Mononuclear cell (primary cell): Measurements from ENCODE around the gene LAG3. TPM values are rescaled to one million over a fixed set of nuclear protein-coding genes. Genes with fewer than 3 reads are reported as not detected.

ENCODE experiments used
- H3K27me3 ChIP-seq: 2 replicates; pipeline ENCODE4 v1.6.0; 2011; ENCODE audit warnings: low read length, control low read depth; ENCODE audit not compliant: insufficient read depth
- H3K4me1 ChIP-seq: 2 replicates; pipeline ENCODE4 v1.5.1; 2011; ENCODE audit warnings: mild to moderate bottlenecking, low read length, control low read depth; ENCODE audit not compliant: insufficient read depth
- H3K4me3 ChIP-seq: 2 replicates; pipeline ENCODE4 v1.5.1; 2011; ENCODE audit warnings: mild to moderate bottlenecking, low read length, moderate library complexity
- H3K9me3 ChIP-seq: 2 replicates; pipeline ENCODE4 v1.5.1; 2011; ENCODE audit warnings: low read depth, mild to moderate bottlenecking, control low read depth, low read length
- total RNA-seq: library from RNA; depleted of rRNA; stranded (reverse); fragments of >200 nt; gene quantifications from one replicate; pipeline ENCODE4 v1.2.3, GENCODE V29; 2012

LAG3 gene
- total RNA-seq, 1 donor: 0.31 TPM

- Histone ChIP-seq H3K9me3 (no peaks in the 10 kb centered on the region), H3K4me3 (no peak overlapping the region), H3K4me1 (peaks cover 66% of the 10 kb centered on the region), H3K27me3 (no peaks in the 10 kb centered on the region)
These were observed 14.2 kb downstream of the LAG3 start for GRCh38 chr12:6786416-6787094.

- Histone ChIP-seq H3K4me1 (peaks cover 73% of the 10 kb centered on the region), H3K9me3 (no peaks in the 10 kb centered on the region), H3K4me3 (no peak overlapping the region), H3K27me3 (no peaks in the 10 kb centered on the region)
These were observed 15.0 kb downstream of the LAG3 start for GRCh38 chr12:6787309-6787708.

- H3K4me1 ChIP-seq: peaks cover 80% of the 10 kb centered on the region
- no peaks in the 10 kb centered on the region for H3K9me3 ChIP-seq
- peak within 1 kb of the TSS; percentile 63 for H3K4me3 ChIP-seq
- no peaks in the 10 kb centered on the region for H3K27me3 ChIP-seq
These were observed 16.9 kb downstream of the LAG3 start, which contains the start of gene CD4 for GRCh38 chr12:6788972-6789924. Gene CD4, plus strand, starts transcription at chr12:6789528. Its CDS starts 10,611 bp downstream, at chr12:6800139.

- Histone ChIP-seq H3K4me1 (peaks cover 66% of the 10 kb centered on the region), H3K27me3 (no peaks in the 10 kb centered on the region), H3K9me3 (no peaks in the 10 kb centered on the region), H3K4me3 (peak overlapping the region; percentile 63)
These were observed 18.3 kb downstream of the LAG3 start for GRCh38 chr12:6790496-6791150.

- H3K4me3 ChIP-seq: peak overlapping the region; percentile 35
- H3K27me3 ChIP-seq: no peaks in the 10 kb centered on the region
- peaks cover 52% of the 10 kb centered on the region for H3K4me1 ChIP-seq
- no peaks in the 10 kb centered on the region for H3K9me3 ChIP-seq
These were observed 19.7 kb downstream of the LAG3 start for GRCh38 chr12:6791931-6792520.

GRCh38 chr12:6792522-6793201, 20.3 kb downstream of the LAG3 start:
- Histone ChIP-seq H3K27me3 (no peaks in the 10 kb centered on the region), H3K9me3 (no peaks in the 10 kb centered on the region), H3K4me3 (peak overlapping the region; percentile 35), H3K4me1 (peaks cover 46% of the 10 kb centered on the region)

- Histone ChIP-seq H3K9me3 (no peaks in the 10 kb centered on the region), H3K27me3 (no peaks in the 10 kb centered on the region), H3K4me1 (peaks cover 36% of the 10 kb centered on the region), H3K4me3 (no peak overlapping the region)
These were observed 22.8 kb downstream of the LAG3 start for GRCh38 chr12:6795088-6795487.

- Histone ChIP-seq H3K9me3 (no peaks in the 10 kb centered on the region), H3K4me1 (peaks cover 23% of the 10 kb centered on the region), H3K27me3 (no peaks in the 10 kb centered on the region), H3K4me3 (no peak overlapping the region)
These were observed 24.3 kb downstream of the LAG3 start for GRCh38 chr12:6796576-6796975.

- Histone ChIP-seq H3K9me3 (no peaks in the 10 kb centered on the region), H3K4me3 (no peak overlapping the region), H3K27me3 (no peaks in the 10 kb centered on the region), H3K4me1 (no peaks in the 10 kb centered on the region)
These were observed 26.8 kb downstream of the LAG3 start for GRCh38 chr12:6799147-6799546.

- H3K4me3 ChIP-seq: no peak overlapping the region
These were observed 34.9 kb downstream of the LAG3 start for GRCh38 chr12:6807170-6807569.

GRCh38 chr12:6809056-6809455, 36.7 kb downstream of the LAG3 start:
- Histone ChIP-seq H3K4me1 (peaks cover 12% of the 10 kb centered on the region), H3K4me3 (no peak overlapping the region), H3K9me3 (no peaks in the 10 kb centered on the region), H3K27me3 (no peaks in the 10 kb centered on the region)

More at GRCh38 chr12:6807170-6807569, 34.9 kb downstream of the LAG3 start:
- Histone ChIP-seq H3K27me3 (no peaks in the 10 kb centered on the region), H3K4me1 (peaks cover 1% of the 10 kb centered on the region), H3K9me3 (no peaks in the 10 kb centered on the region)

GRCh38 chr12:6810758-6811157, 38.4 kb downstream of the LAG3 start:
- H3K27me3 ChIP-seq: no peaks in the 10 kb centered on the region
- H3K4me1 ChIP-seq: peaks cover 12% of the 10 kb centered on the region
- H3K4me3 ChIP-seq: no peak overlapping the region
- no peaks in the 10 kb centered on the region for H3K9me3 ChIP-seq

GRCh38 chr12:6813363-6813762, 41.0 kb downstream of the LAG3 start:
- H3K4me1 ChIP-seq: peaks cover 12% of the 10 kb centered on the region
- H3K27me3 ChIP-seq: no peaks in the 10 kb centered on the region
- H3K4me3 ChIP-seq: no peak overlapping the region
- H3K9me3 ChIP-seq: no peaks in the 10 kb centered on the region

GRCh38 chr12:6816598-6816997, 44.3 kb downstream of the LAG3 start:
- H3K27me3 ChIP-seq: no peaks in the 10 kb centered on the region
- H3K4me1 ChIP-seq: peaks cover 24% of the 10 kb centered on the region

More at GRCh38 chr12:6816598-6816997, 44.3 kb downstream of the LAG3 start:
- no peaks in the 10 kb centered on the region for H3K9me3 ChIP-seq
- no peak overlapping the region for H3K4me3 ChIP-seq
